NCI-H2171 treated with DMSO at 0.1 percent for 48 hours (cell line): ENCODE results near the gene UBE2D3.
A peak's percentile ranks its signal among the peaks of the same experiment; 100 is the strongest.

ENCODE experiments used
- DNase-seq: peaks from one replicate; lab custom pipeline; 2025; lab: John Stamatoyannopoulos, UW

The UBE2D3 gene

GRCh38 chr4:102789317-102789717, 38.0 kb downstream of the UBE2D3 start:
- peak; percentile 2 for DNase-seq

GRCh38 chr4:102787944-102788343, 39.4 kb downstream of the UBE2D3 start:
- no peak for DNase-seq

GRCh38 chr4:102787096-102787881, 40.1 kb downstream of the UBE2D3 start:
- no peak for DNase-seq

- no peak for DNase-seq
Measured at GRCh38 chr4:102786279-102786678, 41.1 kb downstream of the UBE2D3 start.

- no peak for DNase-seq
Measured at GRCh38 chr4:102783006-102783405, 44.3 kb downstream of the UBE2D3 start.

GRCh38 chr4:102781570-102781969, 45.8 kb downstream of the UBE2D3 start:
- DNase-seq = no peak

GRCh38 chr4:102780476-102781144, 46.7 kb downstream of the UBE2D3 start:
- DNase-seq = no peak

GRCh38 chr4:102779204-102779603, 48.1 kb downstream of the UBE2D3 start:
- DNase-seq = no peak

GRCh38 chr4:102778720-102779119, 48.6 kb downstream of the UBE2D3 start:
- DNase-seq = no peak

GRCh38 chr4:102775805-102776204, 51.5 kb downstream of the UBE2D3 start:
- DNase-seq = no peak

- DNase-seq = no peak
Measured at GRCh38 chr4:102774254-102774653, 53.1 kb downstream of the UBE2D3 start.

GRCh38 chr4:102772738-102773340, 54.5 kb downstream of the UBE2D3 start:
- DNase-seq = no peak

- no peak for DNase-seq
Measured at GRCh38 chr4:102764901-102765300, 62.5 kb downstream of the UBE2D3 start.

GRCh38 chr4:102761906-102762305, 65.4 kb downstream of the UBE2D3 start:
- no peak for DNase-seq

GRCh38 chr4:102761296-102761701, 66.1 kb downstream of the UBE2D3 start:
- peak; percentile 51 for DNase-seq

- peak; percentile 63 for DNase-seq
Measured at GRCh38 chr4:102760645-102761295, 66.6 kb downstream of the UBE2D3 start, which contains the start of gene MANBA. Gene MANBA, minus strand, starts transcription at chr4:102760968. Its CDS starts 74 bp downstream, at chr4:102760894.

GRCh38 chr4:102759831-102760644, 67.3 kb downstream of the UBE2D3 start:
- DNase-seq = peak; percentile 47

- no peak for DNase-seq
Measured at GRCh38 chr4:102758241-102759160, 68.8 kb downstream of the UBE2D3 start.

GRCh38 chr4:102757681-102758080, 69.7 kb downstream of the UBE2D3 start:
- DNase-seq = no peak

GRCh38 chr4:102754044-102754443, 73.3 kb downstream of the UBE2D3 start:
- no peak for DNase-seq
